Breast epithelium (tissue), 4 donors: Measurements from ENCODE around the gene BORCS5. TPM values are rescaled to one million over a fixed set of nuclear protein-coding genes. Genes with fewer than 3 reads are reported as not detected.
A peak's percentile ranks its signal among the peaks of the same experiment; 100 is the strongest.

ENCODE experiments used
- DNase-seq, 2 donors: peaks; one replicate each; pipeline ENCODE4 v3.0.0-alpha.2; 2019; ENCODE audit warnings: low spot score in 2 of 2
- H3K27ac ChIP-seq, 2 donors: fragments of 200-600 bp; sonication (generic) in 1 of 2; one replicate each; pipeline ENCODE4 v1.5.1; 2016 to 2019; ENCODE audit warnings: mild to moderate bottlenecking in 1 of 2
- H3K27me3 ChIP-seq, 2 donors: fragments of 200-600 bp; sonication (generic) in 1 of 2; one replicate each; pipeline versions ENCODE4 v1.5.1 to v1.6.0; 2017 to 2019; ENCODE audit warnings: control low read depth in 1 of 2, mild to moderate bottlenecking in 1 of 2
- H3K36me3 ChIP-seq: fragments of 200-600 bp; one replicate; pipeline ENCODE4 v1.5.1; 2019
- H3K4me1 ChIP-seq, 2 donors: fragments of 200-600 bp; sonication (generic); one replicate each; pipeline ENCODE4 v1.5.1; 2016 to 2019; ENCODE audit warnings: control low read depth in 1 of 2
- H3K4me3 ChIP-seq, 3 donors: fragments of 200-600 bp; sonication (generic); 1 replicate in 2 of 3; 2 replicates in 1 of 3; pipeline ENCODE4 v1.5.1; 2016 to 2019; ENCODE audit warnings: mild to moderate bottlenecking in 3 of 3, moderate library complexity in 2 of 3
- H3K9me3 ChIP-seq, 2 donors: fragments of 200-600 bp; sonication (generic) in 1 of 2; one replicate each; pipeline ENCODE4 v1.5.1; 2016 to 2019; ENCODE audit warnings: control low read depth in 1 of 2
- POLR2A ChIP-seq: fragments of 450-650 bp; IDR thresholded peaks from one replicate; pipeline ENCODE4 v1.6.1; 2016; ENCODE audit warnings: antibody characterized with exemption, mild to moderate bottlenecking, moderate library complexity
- POLR2AphosphoS5 ChIP-seq, 3 donors: sonication (generic); formaldehyde crosslinking; IDR thresholded peaks; one replicate each; pipeline ENCODE4 v1.6.1; 2017; ENCODE audit warnings: antibody characterized with exemption in 3 of 3
- intact Hi-C: fragments of 100-400 bp; cut with DNase I; formaldehyde crosslinking; loops from one replicate; pipeline ENCODE4 v1.15.1; 2023; ENCODE audit warnings: low total_unique reads
- total RNA-seq, 3 donors: library from RNA; depleted of rRNA; stranded (reverse); fragments of >200 nt; gene quantifications; one replicate each; pipeline ENCODE4 v1.1.0, GENCODE V29; 2016
- TF ChIP-seq, protein P1 (sequence below), 3 donors: fragments of 450-650 bp; IDR thresholded peaks; one replicate each; pipeline ENCODE4 v1.5.1; 2016 to 2017; ENCODE audit warnings: antibody characterized with exemption in 3 of 3, mild to moderate bottlenecking in 3 of 3, moderate library complexity in 3 of 3

The BORCS5 gene
- total RNA-seq, 3 donors from 2014 or later, result 13.5 to 20.3 (median 17.4) TPM

DNA sequence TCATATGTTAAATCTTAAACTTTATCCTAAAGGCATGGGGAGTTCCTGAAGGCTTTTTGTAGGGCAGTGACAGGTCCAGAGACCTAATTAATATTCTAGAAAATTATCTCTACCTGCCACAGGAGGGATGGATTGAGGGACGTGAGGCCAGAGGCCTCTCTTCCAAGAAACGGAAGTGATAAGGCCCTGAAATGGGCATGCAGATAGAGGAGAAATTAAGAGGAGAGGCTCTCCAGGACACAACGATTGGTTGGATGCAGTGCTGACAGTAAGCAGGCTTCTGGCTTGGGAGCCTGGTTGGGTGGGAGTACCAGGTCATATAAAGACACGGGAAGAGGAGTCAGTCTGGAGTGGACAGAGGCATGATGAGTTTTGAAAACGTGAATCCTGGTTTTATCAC, 3.1 kb upstream of the BORCS5 start:
- Histone ChIP-seq H3K27me3 (no peaks in the 10 kb centered on the region), H3K27ac (no peak overlapping the region), H3K36me3 (no peaks in the 10 kb centered on the region), H3K9me3 (no peaks in the 10 kb centered on the region), H3K4me3 (no peak overlapping the region), H3K4me1 (peaks cover 0 to 15% of the 10 kb centered on the region in 2 donors)
- intact Hi-C loops, result loop anchor here (2.0 kb wide), 1 partner anchor 39 kb away; no protein-coding TSS in a partner anchor
- DNase-seq, result no peak
- TF ChIP-seq, protein P1, sequence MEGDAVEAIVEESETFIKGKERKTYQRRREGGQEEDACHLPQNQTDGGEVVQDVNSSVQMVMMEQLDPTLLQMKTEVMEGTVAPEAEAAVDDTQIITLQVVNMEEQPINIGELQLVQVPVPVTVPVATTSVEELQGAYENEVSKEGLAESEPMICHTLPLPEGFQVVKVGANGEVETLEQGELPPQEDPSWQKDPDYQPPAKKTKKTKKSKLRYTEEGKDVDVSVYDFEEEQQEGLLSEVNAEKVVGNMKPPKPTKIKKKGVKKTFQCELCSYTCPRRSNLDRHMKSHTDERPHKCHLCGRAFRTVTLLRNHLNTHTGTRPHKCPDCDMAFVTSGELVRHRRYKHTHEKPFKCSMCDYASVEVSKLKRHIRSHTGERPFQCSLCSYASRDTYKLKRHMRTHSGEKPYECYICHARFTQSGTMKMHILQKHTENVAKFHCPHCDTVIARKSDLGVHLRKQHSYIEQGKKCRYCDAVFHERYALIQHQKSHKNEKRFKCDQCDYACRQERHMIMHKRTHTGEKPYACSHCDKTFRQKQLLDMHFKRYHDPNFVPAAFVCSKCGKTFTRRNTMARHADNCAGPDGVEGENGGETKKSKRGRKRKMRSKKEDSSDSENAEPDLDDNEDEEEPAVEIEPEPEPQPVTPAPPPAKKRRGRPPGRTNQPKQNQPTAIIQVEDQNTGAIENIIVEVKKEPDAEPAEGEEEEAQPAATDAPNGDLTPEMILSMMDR (IDR thresholded peaks at IDR 0.05), result no peak
- TF ChIP-seq POLR2A, result no peak
- TF ChIP-seq POLR2AphosphoS5 (IDR thresholded peaks at IDR 0.05), result no peak

DNA sequence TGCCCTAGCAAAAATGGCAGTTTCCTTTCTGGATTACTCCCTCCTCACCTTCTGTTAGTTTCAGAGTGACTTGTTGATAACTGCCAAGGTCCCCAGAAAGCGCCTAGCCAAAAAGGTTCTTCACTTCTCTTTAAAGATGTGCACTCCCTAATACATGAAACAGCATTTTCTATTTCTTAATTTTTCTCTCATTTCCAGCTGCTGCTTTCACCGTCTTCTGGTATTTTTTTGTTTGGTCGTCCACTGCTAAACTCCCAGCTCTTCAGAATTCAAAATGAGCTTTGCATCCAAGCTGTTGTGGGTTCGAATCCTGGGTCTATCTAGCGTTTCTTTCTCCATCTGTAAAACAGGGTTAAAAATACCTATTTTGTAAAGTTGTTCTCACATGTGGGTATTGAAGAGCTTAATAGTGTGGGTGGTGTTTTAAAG, 397 bp upstream of the BORCS5 start:
- Histone ChIP-seq H3K4me1 (peaks cover 0 to 8% of the 10 kb centered on the region in 2 donors), H3K27me3 (no peaks in the 10 kb centered on the region), H3K9me3 (no peaks in the 10 kb centered on the region), H3K4me3 (peak overlapping the region; percentile 88 to 95 (median 91)), H3K36me3 (no peaks in the 10 kb centered on the region), H3K27ac (peak overlapping the region; percentile 97 to 98)
- DNase-seq, result no peak
- intact Hi-C loops, result no loop called here
- TF ChIP-seq, protein P1 (IDR thresholded peaks at IDR 0.05), result no peak
- TF ChIP-seq POLR2A (no peak), POLR2AphosphoS5 (IDR thresholded peaks at IDR 0.05) (no peak)

DNA sequence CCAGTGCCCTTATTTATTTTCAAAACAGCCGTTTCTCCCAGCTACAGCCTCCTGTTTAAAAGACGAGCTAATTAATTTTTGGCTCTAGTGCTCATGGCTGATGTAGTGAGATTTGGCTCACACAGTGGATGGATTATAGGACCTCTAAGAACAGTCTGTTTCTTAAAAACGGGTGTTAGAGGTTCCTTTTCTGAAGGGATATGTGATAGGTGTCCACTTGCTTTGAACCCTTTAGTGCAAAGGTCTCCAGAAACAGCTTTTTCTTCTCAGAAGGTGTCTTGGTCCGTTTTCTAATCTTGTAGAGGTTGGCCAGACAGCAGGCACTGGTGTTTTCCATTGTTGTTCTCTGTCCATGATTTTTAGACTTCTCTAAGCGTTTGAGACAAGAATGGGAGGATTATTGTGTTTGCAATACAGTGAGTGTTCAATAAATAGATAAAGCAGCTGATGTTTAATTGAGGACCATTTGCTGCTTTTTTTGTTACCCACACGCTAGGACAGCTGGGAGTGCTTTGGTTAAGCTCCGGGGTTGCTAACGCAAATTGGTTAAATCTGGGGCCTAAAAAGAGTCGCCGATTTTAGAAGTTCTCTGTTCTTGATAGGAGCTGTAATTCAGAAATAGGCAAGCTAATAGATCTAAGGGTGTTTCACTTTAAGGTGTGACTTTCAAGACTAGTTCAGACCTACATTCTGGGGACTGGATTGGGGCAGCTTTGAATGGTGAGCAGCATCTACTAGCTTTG, 1.0 kb downstream of the BORCS5 start:
- DNase-seq, result no peak
- no peaks in the 10 kb centered on the region for H3K27me3 ChIP-seq
- intact Hi-C loops, result no loop called here
- H3K9me3 ChIP-seq, result no peaks in the 10 kb centered on the region
- H3K36me3 ChIP-seq, result no peaks in the 10 kb centered on the region
- peak overlapping the region; percentile 88 to 95 (median 91) for H3K4me3 ChIP-seq
- no peak for TF ChIP-seq POLR2A
- peak overlapping the region; percentile 97 to 98 for H3K27ac ChIP-seq
- peaks cover 0 to 8% of the 10 kb centered on the region in 2 donors for H3K4me1 ChIP-seq

DNA sequence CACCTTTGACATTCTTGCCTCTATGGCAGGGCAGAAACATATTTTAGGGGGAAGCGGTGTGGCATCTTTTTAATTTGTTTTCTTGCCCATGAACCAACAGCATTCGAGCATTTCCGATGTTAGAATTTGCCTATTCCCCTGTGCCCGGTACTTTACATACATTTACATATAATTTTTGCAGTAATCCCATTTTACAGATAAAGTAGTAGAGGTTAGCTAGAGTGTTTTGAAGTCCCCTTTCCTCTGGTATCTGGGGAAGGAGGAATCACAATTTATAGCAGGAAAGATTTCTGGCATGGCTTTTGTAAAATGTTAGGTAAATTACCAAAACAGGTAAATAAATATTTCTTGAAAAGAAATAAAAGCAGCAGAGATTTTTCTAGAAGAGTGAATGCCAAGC, 1.6 kb downstream of the BORCS5 start:
- H3K9me3 ChIP-seq, result no peaks in the 10 kb centered on the region
- no peaks in the 10 kb centered on the region for H3K27me3 ChIP-seq
- peak overlapping the region; percentile 97 to 98 for H3K27ac ChIP-seq
- no peak for DNase-seq
- H3K36me3 ChIP-seq, result no peaks in the 10 kb centered on the region
- H3K4me1 ChIP-seq, result peaks cover 0 to 8% of the 10 kb centered on the region in 2 donors
- no peak for TF ChIP-seq POLR2AphosphoS5 (IDR thresholded peaks at IDR 0.05)
- intact Hi-C loops, result no loop called here
- peak overlapping the region in 2 of 3 donors; percentile 88 to 95 for H3K4me3 ChIP-seq

DNA sequence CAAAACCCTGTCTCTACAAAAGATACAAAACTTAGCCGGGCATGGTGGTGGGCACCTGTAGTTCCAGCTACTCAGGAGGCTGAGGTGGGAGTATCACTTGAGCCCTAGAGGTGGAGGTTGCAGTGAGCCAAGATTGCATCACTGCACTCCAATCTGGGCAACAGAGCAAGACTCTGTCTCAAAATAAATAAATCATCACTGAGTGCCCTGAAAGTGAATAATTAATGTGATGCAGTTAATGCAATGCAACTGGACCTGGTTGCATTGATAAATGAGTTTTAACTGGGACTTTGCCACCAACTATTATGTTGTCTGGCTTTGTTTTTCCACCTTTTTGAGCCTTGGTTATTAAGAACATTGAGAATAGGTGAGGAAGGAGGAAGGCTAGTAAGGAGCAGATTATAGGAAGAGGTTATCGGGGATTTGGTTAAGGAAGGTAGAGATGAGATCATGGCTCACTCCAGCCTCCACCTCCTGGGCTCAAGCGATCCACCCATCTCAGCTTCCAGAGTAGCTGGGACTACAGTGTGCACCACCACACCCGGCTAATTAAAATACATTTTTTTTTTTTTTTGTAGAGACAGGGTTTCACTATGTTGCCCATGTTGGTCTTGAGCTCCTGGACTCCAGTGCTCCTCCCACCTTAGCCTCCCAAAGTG, 8.0 kb downstream of the BORCS5 start:
- H3K36me3 ChIP-seq, result no peaks in the 10 kb centered on the region
- H3K27ac ChIP-seq, result no peak overlapping the region
- no peaks in the 10 kb centered on the region for H3K9me3 ChIP-seq
- no peaks in the 10 kb centered on the region for H3K27me3 ChIP-seq
- no peak overlapping the region for H3K4me3 ChIP-seq
- H3K4me1 ChIP-seq, result no peaks in the 10 kb centered on the region
- intact Hi-C loops, result no loop called here
- no peak for DNase-seq
- TF ChIP-seq POLR2A, result no peak
- TF ChIP-seq POLR2AphosphoS5 (IDR thresholded peaks at IDR 0.05), result no peak
- TF ChIP-seq, protein P1 (IDR thresholded peaks at IDR 0.05), result no peak

DNA sequence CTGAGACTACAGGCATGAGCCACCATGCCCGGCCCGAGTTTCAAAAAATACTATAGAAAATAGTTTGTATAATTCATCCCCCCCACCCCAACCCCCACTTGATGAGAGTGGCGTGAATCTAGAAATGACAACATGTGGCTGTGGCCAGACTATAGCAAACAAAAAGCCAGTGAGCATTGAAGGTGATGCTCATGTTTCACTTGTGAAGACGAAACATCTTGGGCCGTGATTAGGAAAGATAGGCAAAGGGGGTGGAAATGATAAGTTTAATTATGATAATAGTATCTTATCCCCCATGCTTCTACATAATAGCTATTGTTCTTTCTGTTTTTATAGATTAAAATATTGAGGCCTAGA, 8.5 kb downstream of the BORCS5 start:
- intact Hi-C loops, result no loop called here
- H3K27me3 ChIP-seq, result no peaks in the 10 kb centered on the region
- no peaks in the 10 kb centered on the region for H3K4me1 ChIP-seq
- no peak overlapping the region for H3K4me3 ChIP-seq
- no peaks in the 10 kb centered on the region for H3K9me3 ChIP-seq
- no peak for DNase-seq
- TF ChIP-seq, protein P1 (IDR thresholded peaks at IDR 0.05), result no peak
- no peak for TF ChIP-seq POLR2A
- no peak for TF ChIP-seq POLR2AphosphoS5 (IDR thresholded peaks at IDR 0.05)
- H3K27ac ChIP-seq, result peak overlapping the region in 1 of 2 donors; percentile 44
- no peaks in the 10 kb centered on the region for H3K36me3 ChIP-seq
